ENCODE data around the gene TRPM6.

Gene TRPM6

GRCh38 chr9:74696520-74696919 is 191.2 kb downstream of the TRPM6 start:
- DNase-seq = no peak

- no peak for DNase-seq
Measured at GRCh38 chr9:74691058-74691457, 196.7 kb downstream of the TRPM6 start.

GRCh38 chr9:74683322-74683721 is 204.4 kb downstream of the TRPM6 start:
- DNase-seq = no peak

- DNase-seq = no peak
Measured at GRCh38 chr9:74681906-74682305, 205.8 kb downstream of the TRPM6 start.

- DNase-seq = no peak
Measured at GRCh38 chr9:74674077-74674476, 213.6 kb downstream of the TRPM6 start.

Measured in NCI-H1048 (cell line).